GM18858 (cell line): ENCODE data around the gene FUT4.
"Not testable (repeated sequence)": the region's sequence is repeated elsewhere in the genome, so short reads cannot be mapped to it uniquely, and the experiment has no call there.

Experiments
- ATAC-seq: cut with Tn5 transposase; IDR thresholded peaks from one replicate; pipeline ENCODE4 v1.9.1; 2021; ENCODE audit not compliant: unreplicated experiment

The FUT4 gene

GRCh38 chr11:94533206-94533605, 10.5 kb upstream of the FUT4 start:
- no peak for ATAC-seq

- no peak for ATAC-seq
Observed at GRCh38 chr11:94533696-94534630, 9.8 kb upstream of the FUT4 start.

- no peak for ATAC-seq
Observed at GRCh38 chr11:94536386-94536785, 7.3 kb upstream of the FUT4 start.

- ATAC-seq: no peak
Observed at GRCh38 chr11:94537031-94537600, 6.6 kb upstream of the FUT4 start.

- ATAC-seq: no peak
Observed at GRCh38 chr11:94539420-94539819, 4.3 kb upstream of the FUT4 start.

- no peak for ATAC-seq
Observed at GRCh38 chr11:94544646-94545263, 1.0 kb downstream of the FUT4 start.

- ATAC-seq: no peak
Observed at GRCh38 chr11:94545264-94546161, 1.8 kb downstream of the FUT4 start.

- no peak for ATAC-seq
Observed at GRCh38 chr11:94546162-94546470, 2.4 kb downstream of the FUT4 start.

GRCh38 chr11:94546886-94547285, 3.2 kb downstream of the FUT4 start:
- ATAC-seq: no peak

GRCh38 chr11:94549146-94549545, 5.4 kb downstream of the FUT4 start:
- ATAC-seq: no peak

GRCh38 chr11:94550513-94550912, 6.8 kb downstream of the FUT4 start:
- ATAC-seq: no peak

GRCh38 chr11:94553938-94554337, 10.2 kb downstream of the FUT4 start:
- no peak for ATAC-seq

- ATAC-seq: not testable (repeated sequence)
Observed at GRCh38 chr11:94555752-94556329, 12.1 kb downstream of the FUT4 start.

GRCh38 chr11:94557421-94557820, 13.7 kb downstream of the FUT4 start:
- ATAC-seq: no peak

- ATAC-seq: no peak
Observed at GRCh38 chr11:94557992-94558391, 14.3 kb downstream of the FUT4 start.

GRCh38 chr11:94558468-94558867, 14.7 kb downstream of the FUT4 start:
- no peak for ATAC-seq

- ATAC-seq: no peak
Observed at GRCh38 chr11:94558932-94559331, 15.2 kb downstream of the FUT4 start.

- no peak for ATAC-seq
Observed at GRCh38 chr11:94559361-94559760, 15.6 kb downstream of the FUT4 start.

- ATAC-seq: no peak
Observed at GRCh38 chr11:94560834-94561233, 17.1 kb downstream of the FUT4 start.

- ATAC-seq: no peak
Observed at GRCh38 chr11:94563176-94563847, 19.6 kb downstream of the FUT4 start.
